ENCODE results near the gene NMNAT3.
"Not testable (repeated sequence)": the region's sequence is repeated elsewhere in the genome, so short reads cannot be mapped to it uniquely, and the experiment has no call there.

Gene NMNAT3

DNA sequence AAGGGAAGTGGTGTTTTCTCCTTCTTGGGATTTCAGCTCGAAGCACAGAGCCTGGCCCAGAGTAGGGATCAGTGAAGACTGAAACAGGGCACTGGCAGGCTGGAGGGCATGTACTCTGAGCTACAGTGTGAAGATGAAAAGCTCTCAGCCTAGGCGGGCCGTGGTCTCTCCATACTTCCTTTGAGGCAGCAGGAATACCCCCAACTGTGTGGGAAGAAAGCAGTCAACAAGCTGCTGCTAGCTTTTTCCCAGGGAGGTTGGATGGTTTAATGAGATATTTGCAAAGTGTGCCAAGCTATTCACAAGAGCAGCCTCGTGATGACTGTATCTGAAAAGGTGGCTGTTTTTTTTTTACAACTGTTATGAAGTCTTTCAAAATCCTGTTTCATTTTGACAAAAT lies 47.2 kb downstream of the NMNAT3 start:
- ATAC-seq (no peak), DNase-seq (ENCODE audit: low spot score in 2 of 2) (no peak)

DNA sequence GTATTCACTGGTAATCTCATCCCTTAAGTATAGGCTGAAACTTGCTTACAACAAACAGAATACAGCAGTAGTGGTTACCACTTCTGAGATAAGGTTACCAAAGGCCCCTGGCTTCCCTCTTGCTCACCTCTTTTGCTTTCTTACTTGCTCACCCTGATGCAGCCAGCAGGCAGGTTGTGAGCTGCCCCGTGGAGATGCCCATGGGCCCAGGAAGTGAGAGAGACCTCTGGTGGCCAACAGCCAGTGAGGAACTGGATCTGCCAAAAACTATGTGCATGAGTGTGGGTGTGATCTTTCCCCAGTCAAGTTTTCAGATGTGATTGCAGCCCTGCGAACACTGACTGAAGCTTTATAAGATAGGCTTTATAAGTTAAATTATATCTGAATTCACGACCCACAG lies 48.7 kb downstream of the NMNAT3 start:
- H3K4me3 Mint-ChIP-seq: no peak overlapping the region
- H3K4me1 Mint-ChIP-seq: no peaks in the 10 kb centered on the region
- no peaks in the 10 kb centered on the region for H3K9me3 Mint-ChIP-seq
- ATAC-seq (peak; percentile 43), DNase-seq (ENCODE audit: low spot score in 2 of 2) (peak in 1 of 2 donors; percentile 49)
- no peaks in the 10 kb centered on the region for H3K36me3 Mint-ChIP-seq
- no peak overlapping the region for H3K27ac Mint-ChIP-seq

More for the DNA sequence above, 47.2 kb downstream of the NMNAT3 start:
- Mint-ChIP-seq H3K4me1 (no peaks in the 10 kb centered on the region), H3K27ac (no peak overlapping the region), H3K9me3 (no peaks in the 10 kb centered on the region), H3K4me3 (no peak overlapping the region), H3K36me3 (no peaks in the 10 kb centered on the region)

DNA sequence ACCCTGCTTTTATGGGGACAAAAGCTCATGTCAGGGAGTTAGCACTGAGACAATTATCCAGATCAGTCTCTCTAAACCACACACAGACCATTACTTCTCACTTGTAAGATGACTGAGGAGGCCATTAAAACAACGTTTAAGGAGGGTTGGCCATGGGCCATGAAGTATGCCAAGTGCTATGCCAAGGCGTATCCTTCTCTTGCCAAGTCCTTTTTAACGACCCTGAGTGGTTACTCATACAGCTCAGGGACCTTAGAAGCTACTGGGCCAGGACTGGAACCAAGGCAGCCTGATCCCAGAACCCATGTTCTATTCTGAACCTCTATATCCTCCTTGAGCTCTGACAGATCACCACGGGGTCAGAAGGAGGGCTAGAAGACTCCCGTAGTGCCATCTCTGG lies 50.0 kb downstream of the NMNAT3 start:
- no peak overlapping the region for H3K27ac Mint-ChIP-seq
- H3K9me3 Mint-ChIP-seq: no peaks in the 10 kb centered on the region
- ATAC-seq: no peak
- no peak for DNase-seq (ENCODE audit: low spot score in 2 of 2)
- no peaks in the 10 kb centered on the region for H3K36me3 Mint-ChIP-seq
- no peaks in the 10 kb centered on the region for H3K4me1 Mint-ChIP-seq
- no peak overlapping the region for H3K4me3 Mint-ChIP-seq

DNA sequence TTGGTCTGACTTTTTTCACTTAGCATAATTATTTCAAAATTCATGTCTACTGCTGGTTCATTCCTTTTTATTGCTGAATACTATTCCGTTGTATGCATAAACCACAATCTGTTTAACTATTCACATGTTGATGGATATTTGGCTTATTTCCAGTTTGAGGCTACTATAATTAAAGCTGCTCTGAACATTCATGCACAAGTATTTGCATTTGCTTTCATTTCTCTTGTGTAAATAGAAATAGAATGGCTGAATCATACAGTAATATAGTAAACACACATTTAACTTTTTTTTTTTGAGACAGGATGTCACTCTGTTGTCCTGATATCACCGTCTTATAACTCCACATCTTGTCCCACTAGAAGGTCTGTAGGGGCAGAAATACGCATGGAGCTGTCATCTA lies 57.3 kb downstream of the NMNAT3 start:
- Mint-ChIP-seq H3K36me3 (no peaks in the 10 kb centered on the region), H3K9me3 (peaks cover 3% of the 10 kb centered on the region), H3K4me1 (no peaks in the 10 kb centered on the region), H3K4me3 (no peak overlapping the region), H3K27ac (no peak overlapping the region)
- ATAC-seq (no peak), DNase-seq (ENCODE audit: low spot score in 2 of 2) (no peak)

DNA sequence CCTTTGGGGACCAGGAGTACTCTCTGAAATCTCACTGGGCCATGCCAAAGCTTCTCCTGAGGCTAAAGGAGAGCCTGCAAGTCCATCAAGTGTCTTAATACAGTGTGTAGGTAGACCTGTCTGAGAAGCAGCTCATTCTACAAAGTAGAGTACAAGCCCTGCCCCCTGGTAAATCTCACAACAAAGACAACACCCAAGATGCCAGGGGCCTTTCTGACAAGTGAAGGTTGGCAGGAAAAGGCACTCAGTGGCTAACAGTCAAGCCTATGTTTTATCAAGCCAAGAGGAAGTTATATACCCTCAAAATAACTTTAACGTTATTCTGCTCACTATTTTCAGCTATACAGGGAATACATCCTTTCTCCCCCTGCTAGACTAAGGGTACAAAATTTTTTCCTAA lies 58.3 kb downstream of the NMNAT3 start:
- no peak overlapping the region for H3K27ac Mint-ChIP-seq
- no peak for ATAC-seq
- H3K9me3 Mint-ChIP-seq: peaks cover 3% of the 10 kb centered on the region
- H3K4me1 Mint-ChIP-seq: no peaks in the 10 kb centered on the region
- DNase-seq (ENCODE audit: low spot score in 2 of 2): no peak
- no peaks in the 10 kb centered on the region for H3K36me3 Mint-ChIP-seq
- no peak overlapping the region for H3K4me3 Mint-ChIP-seq

DNA sequence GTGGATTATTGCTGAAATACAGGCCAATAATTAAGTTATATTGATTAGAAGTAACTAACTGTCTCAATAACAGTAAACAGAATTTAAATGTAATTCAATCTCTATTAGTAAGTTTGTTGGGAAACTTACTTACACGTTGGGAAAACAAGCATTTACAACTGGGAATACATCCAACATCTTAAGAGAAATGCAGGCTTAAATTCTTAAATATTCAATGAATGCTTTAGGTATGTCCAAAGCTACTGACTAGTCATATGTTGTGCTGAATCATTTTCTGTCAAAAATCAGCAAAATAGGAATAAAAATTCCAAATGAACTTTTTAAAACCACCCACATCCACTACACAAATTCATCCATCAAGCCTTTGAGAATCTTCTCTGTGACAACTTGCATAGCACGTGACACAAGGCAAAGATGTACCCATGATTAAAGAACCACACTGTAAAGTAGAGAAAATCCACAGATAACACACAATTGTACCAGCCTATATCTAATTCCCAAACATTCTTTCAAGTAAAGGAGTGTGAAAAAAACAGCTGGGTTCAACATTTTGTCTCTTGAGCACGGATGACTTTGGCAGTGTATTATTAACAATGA lies 60.0 kb downstream of the NMNAT3 start:
- Mint-ChIP-seq H3K9me3 (peaks cover 3% of the 10 kb centered on the region), H3K36me3 (no peaks in the 10 kb centered on the region), H3K4me3 (no peak overlapping the region), H3K27ac (no peak overlapping the region), H3K4me1 (no peaks in the 10 kb centered on the region)
- DNase-seq (ENCODE audit: low spot score in 2 of 2) (no peak), ATAC-seq (no peak)

DNA sequence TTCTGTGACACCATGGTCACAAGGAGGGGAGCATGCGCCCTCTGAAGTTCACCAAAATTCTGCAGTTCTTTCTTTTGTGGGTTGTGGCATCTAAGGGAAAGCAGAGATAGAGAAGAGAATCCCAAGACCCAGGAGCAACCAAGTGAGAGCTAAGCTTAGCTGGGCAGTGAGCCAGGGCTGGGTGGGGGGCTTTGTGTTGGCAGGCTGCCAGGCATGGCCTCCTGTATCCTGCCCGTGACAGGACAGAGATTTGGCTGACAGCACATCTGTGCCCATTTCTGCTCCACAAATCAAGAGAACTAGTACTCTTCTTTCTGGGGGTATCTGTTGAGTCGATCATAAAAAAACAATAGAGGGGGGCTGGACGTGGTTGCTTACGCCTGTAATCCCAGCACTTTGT lies 66.2 kb downstream of the NMNAT3 start:
- Mint-ChIP-seq H3K4me1 (no peaks in the 10 kb centered on the region), H3K4me3 (no peak overlapping the region), H3K27ac (no peak overlapping the region), H3K36me3 (no peaks in the 10 kb centered on the region), H3K9me3 (peaks cover 5% of the 10 kb centered on the region)
- DNase-seq (ENCODE audit: low spot score in 2 of 2) (no peak), ATAC-seq (no peak)

DNA sequence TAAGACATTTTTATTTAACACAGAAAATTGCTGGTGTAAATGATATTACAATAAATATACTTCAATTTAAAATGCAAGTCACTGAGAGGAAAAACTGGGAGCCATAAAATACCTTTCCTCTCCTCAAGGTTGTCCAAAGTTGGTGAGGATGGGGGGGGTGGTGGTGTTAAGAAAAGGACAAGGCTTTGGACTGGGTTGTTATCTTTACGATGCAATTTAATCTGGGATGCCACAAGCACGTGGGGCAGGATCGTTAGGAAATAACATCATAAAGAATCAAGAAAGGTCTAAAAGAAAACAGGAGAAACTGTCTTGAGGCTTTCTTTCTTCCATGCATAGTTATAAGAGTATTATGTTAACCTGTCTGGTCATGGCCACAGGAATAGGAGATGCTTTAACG lies 66.9 kb downstream of the NMNAT3 start:
- Mint-ChIP-seq H3K9me3 (peaks cover 5% of the 10 kb centered on the region), H3K4me1 (no peaks in the 10 kb centered on the region), H3K4me3 (no peak overlapping the region), H3K36me3 (no peaks in the 10 kb centered on the region), H3K27ac (no peak overlapping the region)
- DNase-seq (ENCODE audit: low spot score in 2 of 2) (no peak), ATAC-seq (no peak)

DNA sequence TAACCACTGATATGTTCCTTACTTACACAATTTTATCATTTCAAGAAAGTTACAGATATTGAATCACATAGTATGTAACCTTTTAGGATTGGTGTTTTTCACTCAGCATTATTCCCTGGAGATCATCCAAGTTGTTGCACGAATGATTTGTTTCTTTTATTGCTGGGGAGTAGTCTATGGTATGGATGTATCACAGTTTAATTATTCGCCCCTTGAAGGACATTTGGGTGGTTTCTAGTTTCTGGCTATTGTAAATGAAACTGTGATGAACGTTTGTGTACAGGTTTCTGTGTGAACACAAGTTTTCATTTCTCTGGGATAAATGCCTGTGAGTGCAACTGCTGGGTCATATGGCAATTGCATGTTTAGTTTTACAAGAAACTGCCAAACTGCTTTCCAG lies 68.8 kb downstream of the NMNAT3 start:
- H3K4me3 Mint-ChIP-seq: no peak overlapping the region
- peaks cover 5% of the 10 kb centered on the region for H3K9me3 Mint-ChIP-seq
- no peaks in the 10 kb centered on the region for H3K4me1 Mint-ChIP-seq
- ATAC-seq (no peak), DNase-seq (ENCODE audit: low spot score in 2 of 2) (no peak)
- H3K36me3 Mint-ChIP-seq: no peaks in the 10 kb centered on the region
- no peak overlapping the region for H3K27ac Mint-ChIP-seq

DNA sequence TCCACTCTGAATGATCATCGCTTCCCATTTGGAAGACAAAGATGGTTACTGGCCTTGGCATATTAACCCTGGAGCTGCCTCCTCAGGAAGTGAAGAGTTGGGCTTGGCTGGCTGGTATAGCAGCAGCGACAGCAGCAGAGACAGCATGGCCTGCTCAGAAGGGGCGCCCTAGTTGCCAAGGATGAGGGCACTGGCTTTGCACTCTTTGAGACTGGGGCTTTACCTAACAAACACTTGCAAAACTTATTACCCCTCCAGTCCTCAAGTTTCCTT lies 69.7 kb downstream of the NMNAT3 start:
- ATAC-seq (no peak), DNase-seq (ENCODE audit: low spot score in 2 of 2) (no peak)
- Mint-ChIP-seq H3K9me3 (peaks cover 5% of the 10 kb centered on the region), H3K4me1 (no peaks in the 10 kb centered on the region), H3K27ac (no peak overlapping the region), H3K4me3 (no peak overlapping the region), H3K36me3 (no peaks in the 10 kb centered on the region)

DNA sequence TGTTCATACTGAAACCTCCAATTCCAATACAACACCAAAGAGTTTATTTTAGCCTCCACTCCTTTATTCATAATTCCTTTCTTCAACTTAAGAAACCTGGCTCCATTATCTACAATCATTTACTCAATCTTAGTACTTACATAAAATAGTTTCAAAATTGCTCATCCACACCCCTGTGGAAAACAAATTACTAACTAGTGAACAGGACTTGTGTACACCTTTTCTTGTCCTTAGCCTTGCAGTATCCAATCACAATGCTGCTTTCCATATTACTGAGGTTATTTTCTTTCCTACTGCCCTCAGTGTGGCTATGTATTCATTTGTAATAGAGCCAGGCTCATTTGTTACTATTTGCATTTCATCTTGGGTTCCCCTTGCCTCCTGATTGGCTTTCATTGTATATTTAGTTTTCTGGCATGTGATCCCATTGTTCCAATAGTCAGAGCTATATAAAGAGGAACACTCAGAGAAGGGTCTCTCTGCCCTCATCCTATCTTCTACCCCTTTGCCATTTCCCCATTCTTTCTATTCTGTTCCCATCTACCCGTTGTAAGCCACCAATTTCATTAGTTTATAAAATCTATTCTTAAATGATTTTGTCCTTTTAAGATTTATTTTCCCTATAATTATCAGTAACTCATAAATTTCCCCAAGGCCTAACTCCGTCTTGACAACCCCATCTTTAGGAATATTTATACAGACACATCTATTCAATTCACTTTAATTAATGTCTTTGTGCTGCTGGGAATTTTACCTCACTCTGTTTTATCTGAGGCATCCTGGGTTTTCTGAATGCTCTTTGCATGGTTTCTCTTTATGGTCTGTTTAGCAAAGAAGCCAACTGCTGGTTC lies 70.3 kb downstream of the NMNAT3 start:
- no peak for ATAC-seq
- Mint-ChIP-seq H3K36me3 (no peaks in the 10 kb centered on the region), H3K27ac (no peak overlapping the region)

DNA sequence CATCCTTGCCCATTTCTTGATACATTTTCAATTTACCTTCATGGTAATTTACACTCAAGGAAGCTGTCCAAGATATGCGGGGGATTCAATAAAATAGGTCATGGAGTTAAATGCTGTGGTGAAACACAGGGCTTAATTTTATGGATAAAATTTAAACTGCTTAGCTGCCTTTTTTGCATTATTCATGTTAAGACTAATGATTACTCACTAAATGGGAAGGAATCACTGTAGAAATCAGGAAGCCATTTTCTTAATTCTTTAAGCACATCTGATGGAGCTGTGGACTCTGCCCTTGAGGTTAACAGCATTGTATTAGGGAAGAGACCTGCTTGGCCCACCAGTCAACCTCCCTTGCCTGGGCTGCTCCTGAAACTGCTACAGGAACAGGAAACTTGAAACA lies 75.8 kb downstream of the NMNAT3 start:
- H3K4me1 Mint-ChIP-seq: no peaks in the 10 kb centered on the region
- H3K36me3 Mint-ChIP-seq: no peaks in the 10 kb centered on the region
- H3K4me3 Mint-ChIP-seq: no peak overlapping the region
- H3K27ac Mint-ChIP-seq: no peak overlapping the region
- no peaks in the 10 kb centered on the region for H3K9me3 Mint-ChIP-seq
- DNase-seq (ENCODE audit: low spot score in 2 of 2): no peak
- ATAC-seq: no peak

More for the DNA sequence above, 70.3 kb downstream of the NMNAT3 start:
- DNase-seq (ENCODE audit: low spot score in 2 of 2): no peak
- no peaks in the 10 kb centered on the region for H3K4me1 Mint-ChIP-seq
- H3K9me3 Mint-ChIP-seq: peaks cover 5% of the 10 kb centered on the region
- no peak overlapping the region for H3K4me3 Mint-ChIP-seq

DNA sequence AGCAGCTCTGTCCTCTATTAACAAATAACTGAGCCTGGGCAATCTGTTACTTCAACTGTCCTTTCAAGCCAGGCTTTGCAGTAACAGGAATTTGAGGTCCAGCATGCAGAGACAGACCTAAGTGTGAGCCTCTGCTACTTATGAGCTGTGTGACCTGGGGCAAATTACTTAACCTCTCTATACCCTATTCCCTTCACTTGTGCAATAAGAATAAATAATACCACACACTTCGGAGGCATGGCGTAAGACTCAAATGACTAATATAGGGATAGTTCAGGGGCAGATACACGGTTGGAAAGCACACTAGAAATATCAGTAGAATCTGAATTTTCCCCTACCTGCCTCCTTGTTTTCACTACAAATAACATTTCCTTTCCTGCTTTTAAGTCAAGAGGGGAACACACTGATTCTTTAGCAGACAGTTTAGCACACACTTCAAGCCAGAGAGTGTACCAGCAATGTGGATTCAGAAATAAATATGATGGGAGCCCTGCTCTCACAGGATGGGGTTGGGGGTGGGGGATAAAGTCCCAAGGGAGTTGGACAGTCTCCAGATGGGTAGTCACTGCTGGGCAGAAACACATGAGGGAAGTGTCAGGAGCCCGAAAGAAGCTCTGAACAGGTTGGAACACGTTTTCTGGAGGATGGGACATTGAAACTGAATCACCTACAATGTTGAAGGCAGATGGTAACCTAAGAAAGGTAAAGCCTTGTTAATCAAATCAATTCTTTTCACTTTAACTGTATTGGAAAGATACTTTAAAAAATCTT lies 76.4 kb downstream of the NMNAT3 start:
- no peaks in the 10 kb centered on the region for H3K9me3 Mint-ChIP-seq
- no peaks in the 10 kb centered on the region for H3K4me1 Mint-ChIP-seq
- no peak overlapping the region for H3K4me3 Mint-ChIP-seq
- ATAC-seq (no peak), DNase-seq (ENCODE audit: low spot score in 2 of 2) (no peak)
- H3K36me3 Mint-ChIP-seq: no peaks in the 10 kb centered on the region
- H3K27ac Mint-ChIP-seq: no peak overlapping the region

DNA sequence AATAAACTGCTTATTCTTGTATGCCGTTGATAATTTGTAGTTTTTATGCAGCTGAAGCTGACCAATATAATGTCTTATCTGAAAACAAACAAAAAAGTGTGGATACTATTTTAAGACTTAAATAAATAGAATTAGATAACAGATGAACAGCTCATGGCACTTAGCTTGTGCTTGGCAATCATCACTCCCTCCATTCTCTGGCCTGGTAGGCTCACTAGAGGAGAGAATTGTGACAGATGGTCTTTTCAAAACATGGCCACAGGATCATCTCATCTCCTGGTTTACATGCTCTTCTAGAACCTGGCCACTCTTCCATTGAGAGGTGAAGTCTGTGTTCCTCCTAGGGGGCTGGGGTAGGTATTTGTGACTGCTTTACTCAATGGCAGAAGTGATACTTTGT lies 79.8 kb downstream of the NMNAT3 start:
- no peak overlapping the region for H3K27ac Mint-ChIP-seq
- H3K36me3 Mint-ChIP-seq: no peaks in the 10 kb centered on the region
- ATAC-seq: no peak
- no peaks in the 10 kb centered on the region for H3K4me1 Mint-ChIP-seq
- H3K9me3 Mint-ChIP-seq: no peaks in the 10 kb centered on the region
- no peak overlapping the region for H3K4me3 Mint-ChIP-seq
- no peak for DNase-seq (ENCODE audit: low spot score in 2 of 2)

DNA sequence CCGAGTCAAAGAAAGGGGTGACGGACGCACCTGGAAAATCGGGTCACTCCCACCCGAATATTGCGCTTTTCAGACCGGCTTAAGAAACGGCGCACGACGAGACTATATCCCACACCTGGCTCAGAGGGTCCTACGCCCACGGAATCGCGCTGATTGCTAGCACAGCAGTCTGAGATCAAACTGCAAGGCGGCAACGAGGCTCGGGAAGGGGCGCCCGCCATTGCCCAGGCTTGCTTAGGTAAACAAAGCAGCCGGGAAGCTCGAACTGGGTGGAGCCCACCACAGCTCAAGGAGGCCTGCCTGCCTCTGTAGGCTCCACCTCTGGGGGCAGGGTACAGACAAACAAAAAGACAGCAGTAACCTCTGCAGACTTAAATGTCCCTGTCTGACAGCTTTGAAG lies 86.6 kb downstream of the NMNAT3 start:
- not testable (repeated sequence) for DNase-seq (ENCODE audit: low spot score in 2 of 2); ATAC-seq; H3K4me1 Mint-ChIP-seq; H3K4me3 Mint-ChIP-seq; H3K36me3 Mint-ChIP-seq; H3K27ac Mint-ChIP-seq
- peaks cover 10% of the 10 kb centered on the region for H3K9me3 Mint-ChIP-seq

DNA sequence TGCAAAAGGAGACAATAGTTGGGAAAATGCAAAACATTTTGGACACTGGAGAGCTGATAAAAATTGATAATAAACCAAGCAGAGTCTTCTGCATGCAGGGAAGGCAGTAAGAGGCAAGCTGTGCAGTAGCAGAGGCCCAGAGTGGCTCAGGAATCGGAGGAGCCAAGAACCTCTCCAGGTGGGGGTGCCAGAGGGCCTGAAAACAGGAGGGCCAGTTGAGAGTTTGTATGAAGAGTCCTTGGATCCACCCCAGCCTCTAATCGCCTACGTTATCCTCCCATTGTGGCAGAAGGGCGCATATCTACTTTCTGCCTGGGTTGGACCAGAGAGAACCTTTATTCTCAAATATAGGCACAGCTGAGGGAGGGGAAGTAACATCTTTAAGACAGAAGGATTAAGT lies 89.3 kb downstream of the NMNAT3 start:
- DNase-seq (ENCODE audit: low spot score in 2 of 2): no peak
- Mint-ChIP-seq H3K4me1 (no peaks in the 10 kb centered on the region), H3K27ac (no peak overlapping the region), H3K9me3 (peaks cover 10% of the 10 kb centered on the region), H3K36me3 (no peaks in the 10 kb centered on the region), H3K4me3 (no peak overlapping the region)
- no peak for ATAC-seq
